GM18858 (cell line): ENCODE results near the gene CAMSAP1.

ENCODE experiments used
- ATAC-seq: cut with Tn5 transposase; IDR thresholded peaks from one replicate; pipeline ENCODE4 v1.9.1; 2021; ENCODE audit not compliant: unreplicated experiment

CAMSAP1 gene

DNA sequence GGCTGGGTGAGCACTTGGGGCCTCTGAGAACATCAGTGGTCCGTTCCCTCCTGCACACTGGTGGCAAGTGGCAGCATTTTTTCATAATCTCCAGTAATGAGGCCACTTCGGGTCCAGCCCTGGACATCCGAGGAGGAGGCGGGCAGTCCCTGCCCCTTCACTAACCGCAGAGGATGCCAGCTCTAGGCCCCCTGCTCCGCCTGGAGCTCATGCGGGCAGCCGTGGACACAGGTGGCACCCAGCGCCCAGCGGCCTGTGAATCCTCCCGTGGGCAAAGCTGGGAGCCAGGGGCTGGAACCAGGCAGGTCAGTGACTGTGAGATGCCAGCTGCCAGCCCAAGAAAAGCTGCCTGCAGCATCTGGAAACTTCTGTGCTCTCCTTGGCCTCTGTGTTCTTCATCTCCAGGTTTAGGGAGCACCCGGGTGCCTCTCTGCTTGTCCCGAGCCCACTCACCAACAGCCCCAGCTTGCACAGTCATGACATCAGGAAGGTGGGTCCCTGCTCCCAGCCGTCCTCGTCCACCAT lies 112.9 kb downstream of the CAMSAP1 start:
- no peak for ATAC-seq

GRCh38 chr9:135794057-135794335 lies 113.3 kb downstream of the CAMSAP1 start:
- no peak for ATAC-seq

DNA sequence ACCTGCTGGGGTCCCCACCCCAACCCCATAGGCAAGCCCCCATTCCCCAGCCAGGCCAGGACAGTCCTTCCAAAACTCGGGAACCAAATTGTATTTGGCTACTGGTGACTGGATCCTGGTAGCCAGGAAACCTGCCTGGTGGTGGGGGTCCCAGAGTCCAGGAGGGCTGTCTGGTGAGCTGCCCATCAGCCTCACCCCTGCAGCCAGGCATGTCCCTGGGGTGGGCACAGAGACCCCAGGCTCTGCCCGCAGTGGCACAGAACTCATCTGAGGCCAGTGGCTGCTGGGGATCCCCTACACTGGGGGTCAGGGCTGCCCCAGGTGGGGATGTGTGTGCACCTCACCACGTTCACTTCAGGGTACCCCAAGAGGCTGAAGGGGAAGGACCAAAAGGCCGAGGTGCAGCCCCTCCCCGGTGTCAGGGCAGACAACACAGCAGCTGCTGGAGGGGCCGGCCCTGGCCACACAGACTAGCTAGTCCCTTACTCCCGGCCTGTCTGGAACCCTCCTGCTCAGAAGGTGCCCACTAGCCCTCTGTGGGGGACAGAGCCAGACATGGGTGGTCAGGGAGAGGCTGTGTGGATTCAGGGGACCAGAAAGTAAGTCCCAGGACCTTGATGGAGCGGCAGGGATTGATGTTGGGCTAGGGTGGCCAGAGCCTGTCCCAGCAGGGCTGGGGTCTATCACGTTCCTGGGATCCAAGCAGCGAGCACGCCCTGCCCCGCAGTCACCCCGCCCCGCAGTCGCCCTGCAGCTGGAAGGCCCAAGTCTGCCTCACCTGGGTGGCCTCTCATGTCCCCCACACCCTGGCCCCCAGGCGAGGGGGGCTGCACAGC lies 113.9 kb downstream of the CAMSAP1 start:
- ATAC-seq: no peak

GRCh38 chr9:135792268-135793128 lies 114.8 kb downstream of the CAMSAP1 start:
- ATAC-seq: no peak

DNA sequence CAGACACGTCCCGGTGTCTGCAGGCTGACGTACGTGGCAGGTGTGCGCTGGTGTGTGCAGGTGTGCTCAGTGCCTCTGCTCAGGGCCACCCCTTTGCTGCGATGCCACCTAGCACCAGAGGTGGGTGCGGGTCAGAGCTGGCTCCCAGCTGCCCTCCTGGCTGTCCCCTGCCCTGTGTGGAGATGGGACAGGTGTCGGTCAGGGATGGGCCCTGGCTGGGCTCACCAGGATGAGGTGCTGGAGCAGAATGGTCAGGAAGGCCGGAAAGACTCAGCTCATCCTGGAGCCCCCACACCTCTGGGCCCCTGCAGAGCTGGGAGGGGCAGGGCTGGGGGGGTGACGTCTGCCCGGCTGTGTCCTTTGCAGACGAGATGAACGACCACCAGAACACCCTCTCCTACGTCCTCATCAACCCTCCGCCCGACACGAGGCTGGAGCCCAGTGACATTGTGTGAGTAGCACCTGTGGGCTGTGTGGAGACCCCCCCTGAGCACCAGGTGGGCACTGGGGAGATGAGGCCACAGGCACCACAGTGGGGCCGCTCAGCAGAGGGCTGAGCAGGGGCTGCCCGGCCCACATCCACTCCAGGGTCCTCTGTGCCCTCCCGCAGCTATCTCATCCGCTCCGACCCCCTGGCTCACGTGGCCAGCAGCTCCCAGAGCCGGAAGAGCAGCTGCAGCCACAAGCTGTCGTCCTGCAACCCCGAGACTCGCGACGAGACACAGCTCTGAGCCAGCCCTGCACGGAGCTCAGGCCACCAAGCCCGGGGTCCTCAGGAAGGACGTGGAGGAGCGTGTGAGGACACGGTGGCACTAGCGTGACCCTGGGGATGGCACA lies 115.7 kb downstream of the CAMSAP1 start:
- no peak for ATAC-seq

DNA sequence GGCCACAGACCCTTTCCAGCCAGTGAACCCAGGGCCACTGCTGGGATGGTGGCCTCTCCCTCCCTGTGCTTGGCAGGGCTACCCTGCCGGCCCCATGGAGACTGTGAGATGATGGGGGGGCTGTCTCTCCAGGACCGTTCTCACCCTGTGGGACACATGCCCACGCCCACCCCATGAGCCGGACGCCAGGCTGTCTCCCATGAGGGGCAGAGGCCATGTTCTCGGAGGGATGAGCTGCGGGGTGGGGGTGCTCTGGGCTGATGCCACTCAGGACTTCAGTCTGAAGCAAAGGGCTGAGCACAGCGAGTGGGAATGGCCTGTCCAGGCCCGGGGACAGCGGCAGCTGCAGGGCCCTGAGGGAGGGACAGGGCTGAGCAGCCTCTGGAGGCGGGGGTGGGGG lies 116.5 kb downstream of the CAMSAP1 start:
- ATAC-seq: no peak

DNA sequence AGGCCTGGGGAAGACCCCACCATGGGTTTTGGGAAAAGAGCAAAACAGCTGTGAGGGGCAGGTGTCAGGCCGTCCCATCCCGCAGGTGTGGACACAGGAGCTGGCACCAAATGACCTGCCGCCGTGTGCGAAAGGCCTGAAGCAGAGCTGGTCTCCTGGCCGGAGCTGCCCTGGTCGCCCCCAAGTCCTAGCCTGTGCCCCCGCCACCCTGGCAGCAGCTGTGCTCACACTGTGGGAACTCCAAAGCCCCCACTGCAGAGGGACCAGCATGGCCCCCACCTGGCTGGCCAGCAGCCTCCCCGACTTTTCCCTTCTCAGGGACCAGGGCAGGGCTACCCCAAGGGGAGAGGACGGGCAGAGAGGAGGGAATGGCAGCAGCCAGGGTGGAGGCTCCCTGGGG lies 117.0 kb downstream of the CAMSAP1 start:
- no peak for ATAC-seq

- no peak for ATAC-seq
Observed at GRCh38 chr9:135789838-135790291, 117.5 kb downstream of the CAMSAP1 start.

GRCh38 chr9:135788576-135789300 lies 118.6 kb downstream of the CAMSAP1 start:
- ATAC-seq: no peak

GRCh38 chr9:135787776-135788575 lies 119.4 kb downstream of the CAMSAP1 start:
- no peak for ATAC-seq

DNA sequence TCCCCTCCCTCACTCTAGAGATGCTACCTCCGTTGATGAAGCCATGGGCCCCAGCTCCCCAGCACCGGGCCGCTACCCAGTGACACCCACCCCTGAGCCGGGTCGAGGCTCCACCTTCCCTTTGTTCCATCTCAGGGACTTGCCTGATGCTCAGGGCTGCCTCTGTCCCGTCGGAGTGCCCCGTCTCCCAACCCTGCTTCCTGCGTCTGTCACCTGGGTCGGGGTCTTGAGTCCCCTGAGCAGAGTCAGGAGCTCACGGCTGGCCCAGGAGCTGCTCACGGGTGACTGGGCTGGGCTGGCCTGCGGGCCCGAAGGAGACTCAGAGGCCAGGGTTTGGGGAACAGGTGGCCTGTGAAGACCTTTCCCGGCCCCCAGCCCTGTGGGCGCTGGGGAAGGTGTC lies 120.0 kb downstream of the CAMSAP1 start:
- no peak for ATAC-seq

GRCh38 chr9:135786146-135786690 lies 121.1 kb downstream of the CAMSAP1 start:
- ATAC-seq: no peak

GRCh38 chr9:135785013-135785575 lies 122.3 kb downstream of the CAMSAP1 start:
- ATAC-seq: no peak

- no peak for ATAC-seq
Observed at GRCh38 chr9:135783540-135784245, 123.7 kb downstream of the CAMSAP1 start.

GRCh38 chr9:135782946-135783345 lies 124.4 kb downstream of the CAMSAP1 start:
- no peak for ATAC-seq

GRCh38 chr9:135780626-135781025 lies 126.7 kb downstream of the CAMSAP1 start:
- ATAC-seq: no peak

DNA sequence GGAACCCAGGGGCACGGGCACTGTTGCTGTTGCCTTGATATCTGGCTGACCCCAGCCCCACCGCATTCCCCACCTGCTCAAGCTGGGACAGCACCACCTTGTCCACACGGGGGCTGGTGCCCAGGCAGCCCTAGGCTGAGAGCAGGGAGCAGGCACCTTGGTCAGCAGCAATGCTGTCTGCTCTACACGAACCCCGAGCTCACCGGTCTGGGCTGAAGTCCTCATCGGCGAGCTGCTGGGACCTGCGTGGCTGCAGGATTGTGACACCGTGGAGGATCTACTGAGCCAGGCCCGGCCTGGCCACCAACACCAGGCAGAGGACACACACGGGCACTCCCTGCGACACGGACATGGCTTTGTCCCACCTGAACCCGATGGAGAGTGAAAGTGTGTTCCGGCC lies 127.3 kb downstream of the CAMSAP1 start:
- no peak for ATAC-seq

- ATAC-seq: no peak
Observed at GRCh38 chr9:135779571-135779970, 127.8 kb downstream of the CAMSAP1 start.
